Loucy (cell line): Measurements from ENCODE around the gene CNTRL.

Source experiments
- H2AFZ ChIP-seq: fragments of 200-600 bp; sonication (generic); 2 replicates; pipeline ENCODE4 v1.6.0; 2016; ENCODE audit warnings: antibody characterized with exemption, mild to moderate bottlenecking, low read length, moderate library complexity
- H3F3A ChIP-seq: fragments of 200-600 bp; 2 replicates; pipeline ENCODE4 v1.6.0; 2016; ENCODE audit warnings: antibody characterized with exemption, low read depth, mild to moderate bottlenecking
- H3K27me3 ChIP-seq: fragments of 200-600 bp; sonication (generic); 2 replicates; pipeline ENCODE4 v1.6.1; 2014; ENCODE audit warnings: low read length, mild to moderate bottlenecking; ENCODE audit not compliant: insufficient read depth, poor library complexity, severe bottlenecking
- H3K36me3 ChIP-seq: fragments of 200-600 bp; sonication (generic); 2 replicates; pipeline ENCODE4 v1.6.1; 2016; ENCODE audit warnings: low read length; ENCODE audit not compliant: insufficient read depth
- H3K4me1 ChIP-seq: fragments of 200-600 bp; sonication (generic); 2 replicates; pipeline ENCODE4 v1.5.1; 2014; ENCODE audit warnings: low read length, mild to moderate bottlenecking; ENCODE audit not compliant: insufficient read depth, poor library complexity, severe bottlenecking
- H3K4me2 ChIP-seq: fragments of 200-600 bp; sonication (generic); 2 replicates; pipeline ENCODE4 v1.6.0; 2014; ENCODE audit warnings: antibody characterized with exemption, low read length, low read depth, mild to moderate bottlenecking; ENCODE audit not compliant: poor library complexity, severe bottlenecking
- H3K4me3 ChIP-seq: fragments of 200-600 bp; sonication (generic); 2 replicates; pipeline ENCODE4 v1.5.1; 2014; ENCODE audit warnings: low read length, mild to moderate bottlenecking, mixed read lengths; ENCODE audit not compliant: poor library complexity, severe bottlenecking
- H3K79me2 ChIP-seq: fragments of 200-600 bp; sonication (generic); 2 replicates; pipeline ENCODE4 v1.6.1; 2014; ENCODE audit warnings: low read length; ENCODE audit not compliant: insufficient read depth
- H3K9ac ChIP-seq: fragments of 200-600 bp; sonication (generic); 2 replicates; pipeline ENCODE4 v1.6.0; 2014; ENCODE audit warnings: mild to moderate bottlenecking, low read depth, low read length, moderate library complexity; ENCODE audit not compliant: poor library complexity, severe bottlenecking
- H3K9me2 ChIP-seq: fragments of 200-600 bp; sonication (generic); replicated peaks from 2 replicates; pipeline ENCODE4 v1.6.1; 2016; ENCODE audit warnings: low read depth, low read length, mixed read lengths
- H3K9me3 ChIP-seq: fragments of 200-600 bp; sonication (generic); 2 replicates; pipeline ENCODE4 v1.6.1; 2014; ENCODE audit warnings: mild to moderate bottlenecking, antibody characterized with exemption, low read length, low read depth; ENCODE audit not compliant: insufficient read depth
- H4K20me1 ChIP-seq: fragments of 200-600 bp; sonication (generic); 2 replicates; pipeline ENCODE4 v1.6.0; 2014; ENCODE audit warnings: antibody characterized with exemption, low read length, mild to moderate bottlenecking; ENCODE audit not compliant: insufficient read depth, poor library complexity, severe bottlenecking
- CTCF ChIP-seq: fragments of 200-600 bp; sonication (generic); conservative IDR thresholded peaks from 2 replicates; pipeline ENCODE4 v1.5.1; 2014; ENCODE audit warnings: mild to moderate bottlenecking, antibody characterized with exemption, low read length
- EZH2phosphoT487 ChIP-seq: fragments of 200-600 bp; IDR thresholded peaks from 2 replicates; pipeline ENCODE4 v1.6.1; 2018; ENCODE audit warnings: antibody characterized with exemption, mild to moderate bottlenecking, moderate library complexity, borderline replicate concordance

The CNTRL gene

DNA sequence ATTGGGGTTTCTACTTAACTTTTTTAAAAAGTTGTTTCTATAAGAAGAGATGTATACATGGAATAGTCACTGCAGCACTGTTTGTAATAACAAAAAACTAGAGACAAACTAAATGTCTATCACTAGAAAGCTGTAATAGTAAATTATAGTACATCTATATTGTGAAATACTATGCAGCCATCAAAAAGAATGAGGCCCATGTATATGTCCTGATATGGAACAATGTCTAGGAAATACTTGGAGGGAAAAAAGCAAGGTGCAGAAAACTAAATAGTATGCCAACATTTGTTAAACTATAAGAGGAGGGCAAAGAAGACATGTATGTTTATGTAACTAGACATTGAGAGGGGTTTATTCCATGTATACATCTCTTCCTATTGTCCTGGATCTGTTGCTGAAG, 129.9 kb downstream of the CNTRL start:
- H3K4me1 ChIP-seq = peaks cover 27% of the 10 kb centered on the region
- no peak overlapping the region for H2AFZ ChIP-seq
- peaks cover 24% of the 10 kb centered on the region for H3K79me2 ChIP-seq
- H3K9ac ChIP-seq = no peak overlapping the region
- H3K36me3 ChIP-seq = no peaks in the 10 kb centered on the region
- H3F3A ChIP-seq = no peaks in the 10 kb centered on the region
- H3K27me3 ChIP-seq = no peaks in the 10 kb centered on the region
- no peak overlapping the region for H3K4me2 ChIP-seq
- no peak for TF ChIP-seq CTCF
- no peak for TF ChIP-seq EZH2phosphoT487
- H3K4me3 ChIP-seq = no peak overlapping the region
- no peaks in the 10 kb centered on the region for H3K9me3 ChIP-seq
- H3K9me2 ChIP-seq = no peaks in the 10 kb centered on the region
- peaks cover 19% of the 10 kb centered on the region for H4K20me1 ChIP-seq

- no peak overlapping the region for H3K9ac ChIP-seq
- H4K20me1 ChIP-seq = no peaks in the 10 kb centered on the region
- peaks cover 4% of the 10 kb centered on the region; the same call in 1 of the 2 replicates for H3K79me2 ChIP-seq
- H3K9me3 ChIP-seq = no peaks in the 10 kb centered on the region
- H3K27me3 ChIP-seq = no peaks in the 10 kb centered on the region
- H3K4me1 ChIP-seq = peaks cover 16% of the 10 kb centered on the region
- H2AFZ ChIP-seq = no peak overlapping the region
- no peak overlapping the region for H3K4me3 ChIP-seq
- H3F3A ChIP-seq = no peaks in the 10 kb centered on the region
- H3K36me3 ChIP-seq = no peaks in the 10 kb centered on the region
- H3K9me2 ChIP-seq = no peaks in the 10 kb centered on the region
- TF ChIP-seq EZH2phosphoT487 = no peak
- no peak for TF ChIP-seq CTCF
- H3K4me2 ChIP-seq = peak overlapping the region; percentile 10
Observed at GRCh38 chr9:121206516-121207370, 132.0 kb downstream of the CNTRL start.

DNA sequence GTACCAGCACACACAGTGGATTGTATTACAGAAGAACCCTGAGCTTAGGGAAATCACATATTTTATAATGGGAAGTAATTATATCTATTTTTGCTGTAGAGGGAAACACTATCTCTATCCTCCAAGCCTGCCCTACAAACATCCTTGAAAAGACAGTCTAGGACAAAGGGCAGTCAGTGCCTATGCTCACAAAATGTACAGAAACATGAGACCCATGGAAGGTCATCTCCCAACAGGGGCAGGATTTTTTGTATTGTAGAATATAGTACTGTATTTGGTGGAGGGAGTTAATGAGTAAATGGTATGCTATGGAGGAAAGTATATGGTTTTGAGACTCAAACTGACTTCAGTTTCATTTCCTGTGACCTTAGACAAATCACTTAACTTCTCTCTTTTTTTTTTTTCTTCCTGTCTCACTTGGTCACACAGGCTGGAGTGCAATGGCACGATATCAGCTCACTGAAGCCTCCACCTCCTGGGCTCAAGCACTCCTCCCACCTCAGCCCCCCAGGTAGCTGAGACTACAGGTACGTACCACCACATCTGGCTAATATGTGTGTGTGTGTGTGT, 132.7 kb downstream of the CNTRL start:
- Histone ChIP-seq H3K36me3 (no peaks in the 10 kb centered on the region), H3K9ac (no peak overlapping the region), H3K4me2 (peak overlapping the region; percentile 10), H3K9me2 (no peaks in the 10 kb centered on the region), H3K4me3 (no peak overlapping the region), H3F3A (no peaks in the 10 kb centered on the region), H3K4me1 (peaks cover 11% of the 10 kb centered on the region), H3K9me3 (no peaks in the 10 kb centered on the region), H3K27me3 (no peaks in the 10 kb centered on the region), H2AFZ (no peak overlapping the region), H3K79me2 (no peaks in the 10 kb centered on the region), H4K20me1 (no peaks in the 10 kb centered on the region)
- TF ChIP-seq EZH2phosphoT487 (no peak), CTCF (no peak)
